Tibial artery (tissue), 4 donors: Measurements from ENCODE around the gene NAPB.
A peak's percentile ranks its signal among the peaks of the same experiment; 100 is the strongest.

Experiments used
- DNase-seq, 2 donors: peaks; one replicate each; pipeline ENCODE4 v3.0.0-alpha.2; 2019
- H3K27ac ChIP-seq, 2 donors: fragments of 200-600 bp; sonication (generic) in 1 of 2; 1 replicate in 1 of 2; 2 replicates in 1 of 2; pipeline ENCODE4 v1.5.1; 2018 to 2019; ENCODE audit warnings: mild to moderate bottlenecking in 1 of 2
- H3K27me3 ChIP-seq, 2 donors: fragments of 200-600 bp; sonication (generic) in 1 of 2; one replicate each; pipeline versions ENCODE4 v1.5.1 to v1.6.0; 2016 to 2019
- H3K36me3 ChIP-seq, 3 donors: fragments of 200-600 bp; sonication (generic) in 2 of 3; one replicate each; pipeline ENCODE4 v1.5.1; 2016 to 2019; ENCODE audit warnings: mild to moderate bottlenecking in 2 of 3
- H3K4me1 ChIP-seq, 4 donors: fragments of 200-600 bp; sonication (generic) in 2 of 4; 1 replicate in 3 of 4; 2 replicates in 1 of 4; pipeline ENCODE4 v1.5.1; 2016 to 2019
- H3K4me3 ChIP-seq, 2 donors: fragments of 200-600 bp; sonication (generic) in 1 of 2; 1 replicate in 1 of 2; 2 replicates in 1 of 2; pipeline ENCODE4 v1.5.1; 2018 to 2019; ENCODE audit warnings: mild to moderate bottlenecking in 2 of 2
- H3K9me3 ChIP-seq, 3 donors: fragments of 200-600 bp; sonication (generic) in 1 of 3; one replicate each; pipeline ENCODE4 v1.5.1; 2016 to 2019
- intact Hi-C: fragments of 100-400 bp; cut with DNase I; formaldehyde crosslinking; loops from one replicate; pipeline ENCODE4 v1.15.0; 2023; ENCODE audit warnings: low total_unique reads
- TF ChIP-seq, protein P1 (sequence below), 2 experiments: fragments of 200-600 bp in 1 of 2; fragments of 450-650 bp in 1 of 2; IDR thresholded peaks; one replicate each; pipeline ENCODE4 v1.5.1; 2017 to 2019; ENCODE audit warnings: antibody characterized with exemption in 2 of 2, mild to moderate bottlenecking in 1 of 2, moderate library complexity in 1 of 2

NAPB gene

DNA sequence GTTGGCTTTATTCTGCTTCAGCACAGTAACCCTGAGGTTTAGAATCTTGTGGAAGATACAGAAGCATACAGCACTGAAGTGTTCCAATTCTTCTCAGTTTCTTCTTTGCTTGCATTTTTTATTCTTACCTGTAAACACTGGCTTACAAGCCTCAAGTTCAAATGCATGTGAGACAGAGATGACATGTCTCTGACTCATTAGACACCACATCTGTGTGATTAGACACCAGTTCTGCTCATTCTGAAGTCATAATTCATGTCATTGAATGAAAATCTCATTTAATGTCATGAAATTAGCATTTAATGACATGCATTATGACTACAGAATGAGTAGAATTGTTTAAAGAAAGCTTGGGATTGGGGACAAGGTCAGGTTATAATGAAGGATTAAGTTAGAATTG, 53.5 kb downstream of the NAPB start:
- Histone ChIP-seq H3K27ac (no peak overlapping the region), H3K36me3 (peaks cover 29 to 57% (median 50%) of the 10 kb centered on the region in 3 donors), H3K9me3 (no peaks in the 10 kb centered on the region), H3K4me3 (no peak overlapping the region), H3K4me1 (peaks cover 0 to 38% (median 23%) of the 10 kb centered on the region in 4 donors), H3K27me3 (no peaks in the 10 kb centered on the region)
- TF ChIP-seq, protein P1, sequence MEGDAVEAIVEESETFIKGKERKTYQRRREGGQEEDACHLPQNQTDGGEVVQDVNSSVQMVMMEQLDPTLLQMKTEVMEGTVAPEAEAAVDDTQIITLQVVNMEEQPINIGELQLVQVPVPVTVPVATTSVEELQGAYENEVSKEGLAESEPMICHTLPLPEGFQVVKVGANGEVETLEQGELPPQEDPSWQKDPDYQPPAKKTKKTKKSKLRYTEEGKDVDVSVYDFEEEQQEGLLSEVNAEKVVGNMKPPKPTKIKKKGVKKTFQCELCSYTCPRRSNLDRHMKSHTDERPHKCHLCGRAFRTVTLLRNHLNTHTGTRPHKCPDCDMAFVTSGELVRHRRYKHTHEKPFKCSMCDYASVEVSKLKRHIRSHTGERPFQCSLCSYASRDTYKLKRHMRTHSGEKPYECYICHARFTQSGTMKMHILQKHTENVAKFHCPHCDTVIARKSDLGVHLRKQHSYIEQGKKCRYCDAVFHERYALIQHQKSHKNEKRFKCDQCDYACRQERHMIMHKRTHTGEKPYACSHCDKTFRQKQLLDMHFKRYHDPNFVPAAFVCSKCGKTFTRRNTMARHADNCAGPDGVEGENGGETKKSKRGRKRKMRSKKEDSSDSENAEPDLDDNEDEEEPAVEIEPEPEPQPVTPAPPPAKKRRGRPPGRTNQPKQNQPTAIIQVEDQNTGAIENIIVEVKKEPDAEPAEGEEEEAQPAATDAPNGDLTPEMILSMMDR (IDR thresholded peaks at IDR 0.05) = no peak
- intact Hi-C loops = no loop called here
- no peak for DNase-seq

DNA sequence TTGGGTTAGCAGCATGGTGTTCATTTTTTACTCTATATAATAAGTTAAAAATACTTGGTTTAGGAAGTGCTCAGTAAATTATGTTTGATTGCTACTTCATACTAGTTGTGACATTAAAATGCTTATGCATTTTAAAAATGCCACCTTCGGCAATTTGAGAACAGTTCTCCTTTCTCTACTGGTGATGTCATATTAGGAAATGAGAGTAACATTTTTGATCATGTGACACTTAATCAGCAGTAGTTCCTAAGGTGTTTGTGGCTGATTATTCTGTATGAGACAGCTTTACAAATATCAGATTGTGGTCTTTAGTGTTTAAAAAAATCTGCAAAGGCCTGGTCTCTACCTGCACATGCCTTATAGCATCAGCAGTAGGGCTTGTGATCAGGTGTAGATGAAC, 54.9 kb downstream of the NAPB start:
- TF ChIP-seq, protein P1 (IDR thresholded peaks at IDR 0.05) = no peak
- Histone ChIP-seq H3K9me3 (no peaks in the 10 kb centered on the region), H3K27ac (no peak overlapping the region), H3K36me3 (peaks cover 25 to 43% (median 40%) of the 10 kb centered on the region in 3 donors), H3K27me3 (no peaks in the 10 kb centered on the region), H3K4me1 (peaks cover 0 to 40% (median 24%) of the 10 kb centered on the region in 4 donors), H3K4me3 (no peak overlapping the region)
- intact Hi-C loops = no loop called here
- DNase-seq = no peak

- H3K27ac ChIP-seq = no peak overlapping the region
- intact Hi-C loops = no loop called here
These were observed 55.7 kb downstream of the NAPB start for GRCh38 chr20:23365390-23366165.

GRCh38 chr20:23363257-23363649, 58.0 kb downstream of the NAPB start:
- no peaks in the 10 kb centered on the region for H3K27me3 ChIP-seq
- peak overlapping the region; percentile 67 to 77 for H3K4me3 ChIP-seq
- H3K9me3 ChIP-seq = no peaks in the 10 kb centered on the region
- peak overlapping the region; percentile 95 to 99 for H3K27ac ChIP-seq
- H3K4me1 ChIP-seq = peaks cover 0 to 51% (median 32%) of the 10 kb centered on the region in 4 donors
- no peak for DNase-seq
- H3K36me3 ChIP-seq = peaks cover 10 to 14% (median 14%) of the 10 kb centered on the region in 3 donors
- intact Hi-C loops = no loop called here
- TF ChIP-seq, protein P1 (IDR thresholded peaks at IDR 0.05) = no peak

More at GRCh38 chr20:23365390-23366165, 55.7 kb downstream of the NAPB start:
- Histone ChIP-seq H3K4me3 (no peak overlapping the region), H3K9me3 (no peaks in the 10 kb centered on the region), H3K36me3 (peaks cover 17 to 35% (median 32%) of the 10 kb centered on the region in 3 donors), H3K4me1 (peaks cover 0 to 47% (median 32%) of the 10 kb centered on the region in 4 donors), H3K27me3 (no peaks in the 10 kb centered on the region)
- TF ChIP-seq, protein P1 (IDR thresholded peaks at IDR 0.05) = no peak
- no peak for DNase-seq

DNA sequence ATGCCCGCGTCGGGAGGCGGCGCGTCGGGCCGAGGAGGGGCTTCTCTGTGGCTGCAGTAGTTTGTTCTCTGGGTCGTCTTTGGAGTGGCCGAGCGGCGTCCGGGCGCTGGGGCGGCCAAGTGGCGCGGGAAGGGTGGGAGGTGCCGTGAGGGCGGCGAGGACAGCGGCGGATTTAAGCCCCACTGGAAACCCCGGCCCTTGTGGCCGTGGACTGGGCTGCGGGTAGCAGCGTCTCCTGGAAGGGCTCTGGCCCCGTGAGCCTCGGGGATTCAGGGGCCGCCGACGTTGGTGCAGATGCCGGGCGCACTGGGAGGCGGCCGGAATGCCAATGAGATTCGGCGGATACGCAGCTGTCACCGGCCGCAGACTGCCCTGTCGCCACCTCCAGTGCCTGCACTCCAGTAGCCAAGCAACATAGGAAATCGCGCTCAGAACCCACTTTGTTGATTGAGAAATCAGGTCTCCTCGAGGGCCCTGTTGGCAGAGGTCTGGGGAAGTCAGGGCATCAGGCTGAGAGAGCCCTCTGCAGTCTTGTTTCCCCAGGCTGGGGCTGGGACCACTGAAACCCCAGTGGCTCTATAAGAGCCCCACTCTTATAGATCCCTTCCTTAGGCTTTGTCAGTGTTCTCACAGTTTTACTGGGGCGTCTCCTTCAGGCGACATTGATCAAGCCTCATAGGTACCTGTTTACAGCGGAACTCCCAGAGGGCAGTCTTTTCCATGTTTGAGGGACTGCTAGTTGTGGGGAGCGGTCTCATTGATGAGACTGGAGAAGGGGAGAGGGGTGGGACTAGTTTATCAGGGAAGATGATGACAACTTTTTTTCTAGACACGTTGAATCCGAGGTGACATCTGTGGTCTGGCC, 58.7 kb downstream of the NAPB start:
- peak overlapping the region; percentile 95 to 99 for H3K27ac ChIP-seq
- H3K36me3 ChIP-seq = peaks cover 10 to 14% (median 14%) of the 10 kb centered on the region in 3 donors
- H3K4me3 ChIP-seq = peak overlapping the region; percentile 67 to 77
- TF ChIP-seq, protein P1 (IDR thresholded peaks at IDR 0.05) = no peak
- DNase-seq = peak; percentile 49 to 76
- peaks cover 0 to 51% (median 32%) of the 10 kb centered on the region in 4 donors for H3K4me1 ChIP-seq
- H3K27me3 ChIP-seq = no peaks in the 10 kb centered on the region
- no peaks in the 10 kb centered on the region for H3K9me3 ChIP-seq
- intact Hi-C loops = no loop called here
